GM23338 (cell line): ENCODE measurements around the gene PTGIS. TPM values are rescaled to one million over a fixed set of nuclear protein-coding genes. Genes with fewer than 3 reads are reported as not detected.

Experiments
- ATAC-seq: fragments of 200-7000 bp; cut with Tn5 transposase; 3 replicates; pipeline ENCODE4 v1.9.1; 2020
- DNase-seq: peaks from one replicate; pipeline ENCODE4 v3.0.0-alpha.2; 2015; ENCODE audit warnings: low spot score
- H2AFZ ChIP-seq: fragments of 200-600 bp; sonication (generic); 2 replicates; pipeline ENCODE4 v1.8.0; 2016; ENCODE audit warnings: antibody characterized with exemption, mild to moderate bottlenecking, moderate library complexity
- H3F3A ChIP-seq: fragments of 200-600 bp; sonication (generic); replicated peaks from 2 replicates; pipeline ENCODE4 v1.8.0; 2017; ENCODE audit warnings: antibody characterized with exemption, mixed run types, low read depth
- H3K27ac ChIP-seq: fragments of 200-600 bp; sonication (generic); 2 replicates; pipeline ENCODE4 v1.6.1; 2016; ENCODE audit warnings: low read depth
- H3K27me3 ChIP-seq: fragments of 200-600 bp; sonication (generic); 2 replicates; pipeline ENCODE4 v1.8.0; 2016; ENCODE audit warnings: mild to moderate bottlenecking, mixed run types, moderate library complexity; ENCODE audit not compliant: insufficient read depth
- H3K36me3 ChIP-seq: fragments of 200-600 bp; sonication (generic); 2 replicates; pipeline ENCODE4 v1.8.0; 2016; ENCODE audit warnings: mild to moderate bottlenecking; ENCODE audit not compliant: insufficient read depth
- H3K4me1 ChIP-seq: fragments of 200-600 bp; sonication (generic); 2 replicates; pipeline ENCODE4 v1.8.0; 2016; ENCODE audit warnings: mild to moderate bottlenecking, moderate library complexity; ENCODE audit not compliant: insufficient read depth
- H3K4me2 ChIP-seq: fragments of 200-600 bp; sonication (generic); 2 replicates; pipeline ENCODE4 v1.7.1; 2017; ENCODE audit warnings: mixed run types
- H3K4me3 ChIP-seq: fragments of 200-600 bp; sonication (generic); 2 replicates; pipeline ENCODE4 v1.6.1; 2016; ENCODE audit warnings: mixed run types
- H3K79me2 ChIP-seq: fragments of 200-600 bp; sonication (generic); replicated peaks from 2 replicates; pipeline ENCODE4 v1.8.0; 2017; ENCODE audit warnings: mild to moderate bottlenecking; ENCODE audit not compliant: insufficient read depth
- H3K9me2 ChIP-seq: fragments of 200-600 bp; sonication (generic); 2 replicates; pipeline ENCODE4 v1.8.0; 2017; ENCODE audit not compliant: insufficient read depth
- H4K20me1 ChIP-seq: fragments of 200-600 bp; sonication (generic); replicated peaks from 2 replicates; pipeline ENCODE4 v1.8.0; 2017; ENCODE audit warnings: mild to moderate bottlenecking; ENCODE audit not compliant: insufficient read depth
- H3K27ac Mint-ChIP-seq: 2 replicates; pipeline ENCODE4 v1.8.0; 2020; ENCODE audit warnings: inconsistent platforms, mild to moderate bottlenecking, moderate library complexity, mixed read lengths
- H3K27me3 Mint-ChIP-seq: 3 replicates; pipeline ENCODE4 v1.8.0; 2022; ENCODE audit warnings: low read depth, mild to moderate bottlenecking, moderate library complexity, mixed read lengths, inconsistent platforms; ENCODE audit not compliant: insufficient read depth, poor library complexity
- H3K36me3 Mint-ChIP-seq: 3 replicates; pipeline ENCODE4 v1.8.0; 2021; ENCODE audit warnings: low read depth, mild to moderate bottlenecking, inconsistent platforms, moderate library complexity, mixed read lengths
- H3K4me1 Mint-ChIP-seq: 3 replicates; pipeline ENCODE4 v1.8.0; 2020; ENCODE audit warnings: mild to moderate bottlenecking, inconsistent platforms, mixed read lengths
- H3K4me3 Mint-ChIP-seq: 3 replicates; pipeline ENCODE4 v1.8.0; 2021; ENCODE audit warnings: moderate library complexity, mild to moderate bottlenecking, inconsistent platforms, mixed read lengths
- H3K9me3 Mint-ChIP-seq: 3 replicates; pipeline ENCODE4 v1.8.0; 2020; ENCODE audit warnings: moderate library complexity, mild to moderate bottlenecking, inconsistent platforms, mixed read lengths
- JUNB ChIP-seq: IDR thresholded peaks from one replicate; pipeline ENCODE4 v1.6.1; 2016; ENCODE audit warnings: antibody characterized with exemption; ENCODE audit not compliant: unreplicated experiment
- NANOG ChIP-seq: IDR thresholded peaks from 2 replicates; pipeline ENCODE4 v1.6.1; 2016; ENCODE audit warnings: antibody characterized with exemption, borderline replicate concordance
- POLR2AphosphoS5 ChIP-seq: IDR thresholded peaks from 2 replicates; pipeline ENCODE4 v1.6.1; 2016; ENCODE audit warnings: antibody characterized with exemption, low read depth
- STAT1 ChIP-seq: IDR thresholded peaks from one replicate; pipeline ENCODE4 v1.6.1; 2016; ENCODE audit warnings: antibody characterized with exemption; ENCODE audit not compliant: unreplicated experiment
- ZNF331 ChIP-seq: fragments of 250-450 bp; sonication (Bioruptor Pico); IDR thresholded peaks from 2 replicates; pipeline ENCODE4 v1.5.0; 2020; ENCODE audit warnings: low read depth, mild to moderate bottlenecking, moderate library complexity
- polyA plus RNA-seq: library from polyadenylated mRNA; unstranded; fragments of >200 nt; fragmentation: Nextera tagmentation; extraction: Ambion mirVana; gene quantifications from 2 replicates; pipeline ENCODE4 v1.2.1, GENCODE V29; 2016
- total RNA-seq: library from RNA; depleted of rRNA; stranded (reverse); fragments of >200 nt; shearing (Covaris generic); gene quantifications from 2 replicates; pipeline ENCODE4 v1.2.3, GENCODE V29; 2014
- TF ChIP-seq, protein P1 (sequence below), 2 experiments: fragments of 200-600 bp in 1 of 2; sonication (generic) in 1 of 2; conservative IDR thresholded peaks; 2 replicates each; pipeline versions ENCODE4 v1.5.1 to v1.6.1; 2016 to 2017; ENCODE audit warnings: antibody characterized with exemption in 2 of 2, low read depth in 2 of 2, mild to moderate bottlenecking in 2 of 2, moderate library complexity in 1 of 2
- TF ChIP-seq, protein P2 (sequence below): fragments of 250-450 bp; sonication (Bioruptor Pico); IDR thresholded peaks from 2 replicates; pipeline ENCODE4 v1.5.0; 2020; ENCODE audit warnings: mild to moderate bottlenecking, moderate library complexity
- TF ChIP-seq, protein P3 (sequence below): IDR thresholded peaks from 2 replicates; pipeline ENCODE4 v1.6.1; 2016; ENCODE audit warnings: antibody characterized with exemption
- TF ChIP-seq, protein P4 (sequence below): IDR thresholded peaks from one replicate; pipeline ENCODE4 v1.6.1; 2018; ENCODE audit warnings: antibody characterized with exemption; ENCODE audit not compliant: unreplicated experiment

PTGIS gene
- total and polyA plus RNA-seq, 2 experiments from 2014 or later = 6.6 to 28.7 TPM

DNA sequence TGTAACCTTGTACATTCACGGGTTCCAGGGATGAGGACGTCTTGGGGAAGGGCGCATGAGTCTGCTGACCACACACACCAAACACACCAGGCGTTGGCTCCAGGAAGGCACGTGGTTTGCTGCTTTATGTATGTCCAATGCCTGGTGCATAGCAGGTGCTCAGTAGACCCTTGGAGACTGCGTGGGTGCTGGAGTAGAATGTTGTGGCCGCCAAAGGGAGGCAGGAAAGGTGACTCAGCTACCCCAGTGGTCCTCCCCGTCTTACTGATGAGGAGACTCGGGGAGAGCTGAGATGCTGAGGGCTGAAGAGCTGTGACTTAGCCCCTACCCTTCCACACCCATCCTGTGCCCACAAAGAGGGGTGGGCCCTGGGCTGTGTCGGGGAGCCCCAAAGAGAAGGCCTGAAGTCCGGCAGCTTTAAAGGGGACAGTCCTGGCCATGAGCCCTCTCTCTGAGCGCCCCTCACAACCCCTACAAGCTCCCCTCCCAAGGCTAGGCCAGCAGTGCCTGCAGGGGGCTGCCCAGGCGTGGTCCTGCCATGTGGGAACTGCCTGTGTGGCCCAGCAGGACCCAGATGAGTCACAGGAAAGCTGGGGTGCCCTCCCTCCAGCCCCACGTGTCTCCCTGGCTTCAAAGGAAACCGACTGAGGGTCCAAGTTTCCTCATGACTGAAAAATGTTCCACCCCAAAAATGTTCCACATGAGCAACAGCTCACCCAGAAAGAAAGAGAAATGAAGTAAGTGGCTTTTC lies 28.0 kb upstream of the PTGIS start (continued):
- TF ChIP-seq, protein P1, sequence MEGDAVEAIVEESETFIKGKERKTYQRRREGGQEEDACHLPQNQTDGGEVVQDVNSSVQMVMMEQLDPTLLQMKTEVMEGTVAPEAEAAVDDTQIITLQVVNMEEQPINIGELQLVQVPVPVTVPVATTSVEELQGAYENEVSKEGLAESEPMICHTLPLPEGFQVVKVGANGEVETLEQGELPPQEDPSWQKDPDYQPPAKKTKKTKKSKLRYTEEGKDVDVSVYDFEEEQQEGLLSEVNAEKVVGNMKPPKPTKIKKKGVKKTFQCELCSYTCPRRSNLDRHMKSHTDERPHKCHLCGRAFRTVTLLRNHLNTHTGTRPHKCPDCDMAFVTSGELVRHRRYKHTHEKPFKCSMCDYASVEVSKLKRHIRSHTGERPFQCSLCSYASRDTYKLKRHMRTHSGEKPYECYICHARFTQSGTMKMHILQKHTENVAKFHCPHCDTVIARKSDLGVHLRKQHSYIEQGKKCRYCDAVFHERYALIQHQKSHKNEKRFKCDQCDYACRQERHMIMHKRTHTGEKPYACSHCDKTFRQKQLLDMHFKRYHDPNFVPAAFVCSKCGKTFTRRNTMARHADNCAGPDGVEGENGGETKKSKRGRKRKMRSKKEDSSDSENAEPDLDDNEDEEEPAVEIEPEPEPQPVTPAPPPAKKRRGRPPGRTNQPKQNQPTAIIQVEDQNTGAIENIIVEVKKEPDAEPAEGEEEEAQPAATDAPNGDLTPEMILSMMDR (conservative IDR thresholded peaks at IDR 0.05; ENCODE audit: low read depth in 2 of 2) = no peak

DNA sequence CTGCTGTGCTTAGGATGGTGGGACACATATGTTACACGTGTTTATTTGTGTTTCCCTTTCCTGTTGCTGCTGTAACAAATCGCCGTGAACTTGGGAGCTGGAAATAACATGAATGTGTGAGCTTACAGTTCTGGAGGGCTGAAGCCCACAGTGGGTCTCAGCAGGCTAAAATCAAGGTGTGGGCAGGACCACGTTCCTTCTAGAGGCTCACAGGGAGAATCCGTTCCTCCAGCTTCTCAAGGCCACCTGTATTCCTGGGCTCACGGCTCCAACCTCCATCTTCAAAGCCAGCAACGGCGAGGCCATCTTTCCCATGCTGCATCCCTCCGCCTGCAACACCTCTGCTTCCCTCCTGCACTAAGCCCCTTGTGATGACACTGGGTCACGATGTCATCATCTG lies 27.4 kb upstream of the PTGIS start:
- H3K4me1 Mint-ChIP-seq = peaks cover 5% of the 10 kb centered on the region; the same call in 2 of the 3 replicates
- Histone ChIP-seq H3K4me2 (no peak overlapping the region), H3K36me3 (no peaks in the 10 kb centered on the region), H2AFZ (no peak overlapping the region), H3K27ac (no peak overlapping the region), H3K4me3 (no peak overlapping the region), H4K20me1 (no peaks in the 10 kb centered on the region), H3K27me3 (no peaks in the 10 kb centered on the region), H3K79me2 (no peaks in the 10 kb centered on the region), H3F3A (no peaks in the 10 kb centered on the region), H3K4me1 (no peaks in the 10 kb centered on the region), H3K9me2 (no peaks in the 10 kb centered on the region)
- H3K27ac Mint-ChIP-seq = no peak overlapping the region
- H3K27me3 Mint-ChIP-seq = peaks cover 6% of the 10 kb centered on the region
- no peaks in the 10 kb centered on the region for H3K9me3 Mint-ChIP-seq
- no peak overlapping the region for H3K4me3 Mint-ChIP-seq
- ATAC-seq (no peak), DNase-seq (no peak)
- H3K36me3 Mint-ChIP-seq = no peaks in the 10 kb centered on the region
- TF ChIP-seq, protein P2, sequence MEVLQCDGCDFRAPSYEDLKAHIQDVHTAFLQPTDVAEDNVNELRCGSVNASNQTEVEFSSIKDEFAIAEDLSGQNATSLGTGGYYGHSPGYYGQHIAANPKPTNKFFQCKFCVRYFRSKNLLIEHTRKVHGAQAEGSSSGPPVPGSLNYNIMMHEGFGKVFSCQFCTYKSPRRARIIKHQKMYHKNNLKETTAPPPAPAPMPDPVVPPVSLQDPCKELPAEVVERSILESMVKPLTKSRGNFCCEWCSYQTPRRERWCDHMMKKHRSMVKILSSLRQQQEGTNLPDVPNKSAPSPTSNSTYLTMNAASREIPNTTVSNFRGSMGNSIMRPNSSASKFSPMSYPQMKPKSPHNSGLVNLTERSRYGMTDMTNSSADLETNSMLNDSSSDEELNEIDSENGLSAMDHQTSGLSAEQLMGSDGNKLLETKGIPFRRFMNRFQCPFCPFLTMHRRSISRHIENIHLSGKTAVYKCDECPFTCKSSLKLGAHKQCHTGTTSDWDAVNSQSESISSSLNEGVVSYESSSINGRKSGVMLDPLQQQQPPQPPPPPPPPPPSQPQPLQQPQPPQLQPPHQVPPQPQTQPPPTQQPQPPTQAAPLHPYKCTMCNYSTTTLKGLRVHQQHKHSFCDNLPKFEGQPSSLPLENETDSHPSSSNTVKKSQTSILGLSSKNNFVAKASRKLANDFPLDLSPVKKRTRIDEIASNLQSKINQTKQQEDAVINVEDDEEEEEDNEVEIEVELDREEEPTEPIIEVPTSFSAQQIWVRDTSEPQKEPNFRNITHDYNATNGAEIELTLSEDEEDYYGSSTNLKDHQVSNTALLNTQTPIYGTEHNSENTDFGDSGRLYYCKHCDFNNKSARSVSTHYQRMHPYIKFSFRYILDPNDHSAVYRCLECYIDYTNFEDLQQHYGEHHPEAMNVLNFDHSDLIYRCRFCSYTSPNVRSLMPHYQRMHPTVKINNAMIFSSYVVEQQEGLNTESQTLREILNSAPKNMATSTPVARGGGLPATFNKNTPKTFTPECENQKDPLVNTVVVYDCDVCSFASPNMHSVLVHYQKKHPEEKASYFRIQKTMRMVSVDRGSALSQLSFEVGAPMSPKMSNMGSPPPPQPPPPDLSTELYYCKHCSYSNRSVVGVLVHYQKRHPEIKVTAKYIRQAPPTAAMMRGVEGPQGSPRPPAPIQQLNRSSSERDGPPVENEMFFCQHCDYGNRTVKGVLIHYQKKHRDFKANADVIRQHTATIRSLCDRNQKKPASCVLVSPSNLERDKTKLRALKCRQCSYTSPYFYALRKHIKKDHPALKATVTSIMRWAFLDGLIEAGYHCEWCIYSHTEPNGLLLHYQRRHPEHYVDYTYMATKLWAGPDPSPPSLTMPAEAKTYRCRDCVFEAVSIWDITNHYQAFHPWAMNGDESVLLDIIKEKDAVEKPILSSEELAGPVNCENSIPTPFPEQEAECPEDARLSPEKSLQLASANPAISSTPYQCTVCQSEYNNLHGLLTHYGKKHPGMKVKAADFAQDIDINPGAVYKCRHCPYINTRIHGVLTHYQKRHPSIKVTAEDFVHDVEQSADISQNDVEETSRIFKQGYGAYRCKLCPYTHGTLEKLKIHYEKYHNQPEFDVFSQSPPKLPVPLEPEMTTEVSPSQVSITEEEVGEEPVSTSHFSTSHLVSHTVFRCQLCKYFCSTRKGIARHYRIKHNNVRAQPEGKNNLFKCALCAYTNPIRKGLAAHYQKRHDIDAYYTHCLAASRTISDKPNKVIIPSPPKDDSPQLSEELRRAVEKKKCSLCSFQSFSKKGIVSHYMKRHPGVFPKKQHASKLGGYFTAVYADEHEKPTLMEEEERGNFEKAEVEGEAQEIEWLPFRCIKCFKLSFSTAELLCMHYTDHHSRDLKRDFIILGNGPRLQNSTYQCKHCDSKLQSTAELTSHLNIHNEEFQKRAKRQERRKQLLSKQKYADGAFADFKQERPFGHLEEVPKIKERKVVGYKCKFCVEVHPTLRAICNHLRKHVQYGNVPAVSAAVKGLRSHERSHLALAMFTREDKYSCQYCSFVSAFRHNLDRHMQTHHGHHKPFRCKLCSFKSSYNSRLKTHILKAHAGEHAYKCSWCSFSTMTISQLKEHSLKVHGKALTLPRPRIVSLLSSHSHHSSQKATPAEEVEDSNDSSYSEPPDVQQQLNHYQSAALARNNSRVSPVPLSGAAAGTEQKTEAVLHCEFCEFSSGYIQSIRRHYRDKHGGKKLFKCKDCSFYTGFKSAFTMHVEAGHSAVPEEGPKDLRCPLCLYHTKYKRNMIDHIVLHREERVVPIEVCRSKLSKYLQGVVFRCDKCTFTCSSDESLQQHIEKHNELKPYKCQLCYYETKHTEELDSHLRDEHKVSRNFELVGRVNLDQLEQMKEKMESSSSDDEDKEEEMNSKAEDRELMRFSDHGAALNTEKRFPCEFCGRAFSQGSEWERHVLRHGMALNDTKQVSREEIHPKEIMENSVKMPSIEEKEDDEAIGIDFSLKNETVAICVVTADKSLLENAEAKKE (CRISPR knock-in tag) = no peak
- no peak for TF ChIP-seq ZNF331 (CRISPR knock-in tag)
- no peak for TF ChIP-seq POLR2AphosphoS5
- TF ChIP-seq, protein P3, sequence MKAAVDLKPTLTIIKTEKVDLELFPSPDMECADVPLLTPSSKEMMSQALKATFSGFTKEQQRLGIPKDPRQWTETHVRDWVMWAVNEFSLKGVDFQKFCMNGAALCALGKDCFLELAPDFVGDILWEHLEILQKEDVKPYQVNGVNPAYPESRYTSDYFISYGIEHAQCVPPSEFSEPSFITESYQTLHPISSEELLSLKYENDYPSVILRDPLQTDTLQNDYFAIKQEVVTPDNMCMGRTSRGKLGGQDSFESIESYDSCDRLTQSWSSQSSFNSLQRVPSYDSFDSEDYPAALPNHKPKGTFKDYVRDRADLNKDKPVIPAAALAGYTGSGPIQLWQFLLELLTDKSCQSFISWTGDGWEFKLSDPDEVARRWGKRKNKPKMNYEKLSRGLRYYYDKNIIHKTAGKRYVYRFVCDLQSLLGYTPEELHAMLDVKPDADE = no peak
- TF ChIP-seq STAT1 = no peak
- TF ChIP-seq, protein P4, sequence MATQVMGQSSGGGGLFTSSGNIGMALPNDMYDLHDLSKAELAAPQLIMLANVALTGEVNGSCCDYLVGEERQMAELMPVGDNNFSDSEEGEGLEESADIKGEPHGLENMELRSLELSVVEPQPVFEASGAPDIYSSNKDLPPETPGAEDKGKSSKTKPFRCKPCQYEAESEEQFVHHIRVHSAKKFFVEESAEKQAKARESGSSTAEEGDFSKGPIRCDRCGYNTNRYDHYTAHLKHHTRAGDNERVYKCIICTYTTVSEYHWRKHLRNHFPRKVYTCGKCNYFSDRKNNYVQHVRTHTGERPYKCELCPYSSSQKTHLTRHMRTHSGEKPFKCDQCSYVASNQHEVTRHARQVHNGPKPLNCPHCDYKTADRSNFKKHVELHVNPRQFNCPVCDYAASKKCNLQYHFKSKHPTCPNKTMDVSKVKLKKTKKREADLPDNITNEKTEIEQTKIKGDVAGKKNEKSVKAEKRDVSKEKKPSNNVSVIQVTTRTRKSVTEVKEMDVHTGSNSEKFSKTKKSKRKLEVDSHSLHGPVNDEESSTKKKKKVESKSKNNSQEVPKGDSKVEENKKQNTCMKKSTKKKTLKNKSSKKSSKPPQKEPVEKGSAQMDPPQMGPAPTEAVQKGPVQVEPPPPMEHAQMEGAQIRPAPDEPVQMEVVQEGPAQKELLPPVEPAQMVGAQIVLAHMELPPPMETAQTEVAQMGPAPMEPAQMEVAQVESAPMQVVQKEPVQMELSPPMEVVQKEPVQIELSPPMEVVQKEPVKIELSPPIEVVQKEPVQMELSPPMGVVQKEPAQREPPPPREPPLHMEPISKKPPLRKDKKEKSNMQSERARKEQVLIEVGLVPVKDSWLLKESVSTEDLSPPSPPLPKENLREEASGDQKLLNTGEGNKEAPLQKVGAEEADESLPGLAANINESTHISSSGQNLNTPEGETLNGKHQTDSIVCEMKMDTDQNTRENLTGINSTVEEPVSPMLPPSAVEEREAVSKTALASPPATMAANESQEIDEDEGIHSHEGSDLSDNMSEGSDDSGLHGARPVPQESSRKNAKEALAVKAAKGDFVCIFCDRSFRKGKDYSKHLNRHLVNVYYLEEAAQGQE = no peak
- no peak for TF ChIP-seq JUNB
- TF ChIP-seq, protein P1 (conservative IDR thresholded peaks at IDR 0.05; ENCODE audit: low read depth in 2 of 2) = no peak
- no peak for TF ChIP-seq NANOG
